Subcutaneous abdominal adipose tissue (tissue), 5 donors: ENCODE results near the gene SORCS2.

Experiments used
- H3K27ac ChIP-seq: one replicate; pipeline ENCODE4 v1.7.0; 2013; ENCODE audit warnings: low read depth, mild to moderate bottlenecking, inconsistent platforms, low read length, moderate library complexity
- H3K27me3 ChIP-seq, 5 donors: one replicate each; pipeline ENCODE4 v1.7.0; 2013; ENCODE audit warnings: low read length in 5 of 5, inconsistent platforms in 1 of 5; ENCODE audit not compliant: control insufficient read depth in 5 of 5, insufficient read depth in 4 of 5
- H3K36me3 ChIP-seq, 5 donors: one replicate each; pipeline ENCODE4 v1.7.0; 2013; ENCODE audit warnings: low read length in 5 of 5; ENCODE audit not compliant: control insufficient read depth in 5 of 5, insufficient read depth in 5 of 5
- H3K4me1 ChIP-seq, 5 donors: one replicate each; pipeline ENCODE4 v1.7.0; 2013; ENCODE audit warnings: low read length in 5 of 5, mild to moderate bottlenecking in 3 of 5, moderate library complexity in 1 of 5; ENCODE audit not compliant: control insufficient read depth in 5 of 5, insufficient read depth in 5 of 5
- H3K4me3 ChIP-seq, 5 donors: one replicate each; pipeline ENCODE4 v1.7.0; 2013; ENCODE audit warnings: low read length in 5 of 5, low read depth in 1 of 5
- H3K9ac ChIP-seq, 5 donors: one replicate each; pipeline ENCODE4 v1.7.0; 2013; ENCODE audit warnings: low read length in 5 of 5, mild to moderate bottlenecking in 4 of 5, moderate library complexity in 3 of 5
- H3K9me3 ChIP-seq, 5 donors: one replicate each; pipeline ENCODE4 v1.7.0; 2013; ENCODE audit warnings: low read length in 5 of 5; ENCODE audit not compliant: control insufficient read depth in 5 of 5
- donor health status: healthy.
- donor health status: healthy.
- donor health status: healthy.
- donor health status: healthy.
- donor health status: healthy.

The SORCS2 gene

DNA sequence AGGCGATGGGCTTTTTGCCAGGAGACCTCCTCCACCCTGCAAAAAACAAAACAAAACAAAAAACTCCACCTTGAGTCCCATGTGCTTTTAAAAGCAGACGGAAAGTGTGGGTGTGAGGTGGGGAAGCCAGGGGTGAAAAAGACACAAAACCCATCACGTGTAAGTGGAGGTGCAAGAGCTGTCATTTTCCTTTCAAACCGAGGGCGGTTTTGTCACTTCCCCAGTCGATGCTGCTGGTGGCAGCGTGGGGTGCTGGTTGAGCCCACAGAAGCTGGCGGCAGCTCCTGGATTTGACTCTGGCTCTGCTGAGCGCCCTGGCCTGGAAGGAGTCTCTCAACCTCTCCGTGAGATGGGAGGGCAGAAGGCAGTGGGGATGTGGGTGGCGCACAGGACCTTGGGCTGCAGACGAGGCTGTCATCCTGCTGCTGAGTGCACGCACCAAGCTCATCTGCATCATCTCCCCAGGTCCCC, 132.3 kb downstream of the SORCS2 start:
- no peak overlapping the region for H3K27ac ChIP-seq
- no peak overlapping the region for H3K9ac ChIP-seq
- H3K36me3 ChIP-seq = no peaks in the 10 kb centered on the region
- H3K4me3 ChIP-seq = no peak overlapping the region
- peaks cover 0 to 3% (median 0%) of the 10 kb centered on the region in 5 donors for H3K4me1 ChIP-seq
- H3K27me3 ChIP-seq = peaks cover 0 to 15% (median 10%) of the 10 kb centered on the region in 5 donors
- peaks cover 0 to 7% (median 5%) of the 10 kb centered on the region in 5 donors for H3K9me3 ChIP-seq

- Histone ChIP-seq H3K4me3 (no peak overlapping the region), H3K36me3 (no peaks in the 10 kb centered on the region), H3K9ac (no peak overlapping the region), H3K27ac (no peak overlapping the region), H3K4me1 (peaks cover 0 to 3% (median 0%) of the 10 kb centered on the region in 5 donors), H3K9me3 (peaks cover 0 to under 1% (median under 1%) of the 10 kb centered on the region in 5 donors), H3K27me3 (peaks cover 0 to 15% (median 12%) of the 10 kb centered on the region in 5 donors)
These were observed 133.2 kb downstream of the SORCS2 start for GRCh38 chr4:7325541-7325940.

GRCh38 chr4:7326306-7326692, 134.0 kb downstream of the SORCS2 start:
- Histone ChIP-seq H3K9ac (no peak overlapping the region), H3K27ac (no peak overlapping the region), H3K4me1 (peaks cover 0 to 3% (median 0%) of the 10 kb centered on the region in 5 donors), H3K9me3 (no peaks in the 10 kb centered on the region), H3K36me3 (no peaks in the 10 kb centered on the region), H3K27me3 (peaks cover 0 to 18% (median 15%) of the 10 kb centered on the region in 5 donors), H3K4me3 (no peak overlapping the region)

GRCh38 chr4:7326693-7327340, 134.5 kb downstream of the SORCS2 start:
- no peaks in the 10 kb centered on the region for H3K36me3 ChIP-seq
- H3K27me3 ChIP-seq = peaks cover 0 to 19% (median 15%) of the 10 kb centered on the region in 5 donors
- H3K27ac ChIP-seq = no peak overlapping the region
- H3K9ac ChIP-seq = no peak overlapping the region
- H3K9me3 ChIP-seq = no peaks in the 10 kb centered on the region
- H3K4me1 ChIP-seq = peaks cover 0 to 3% (median 0%) of the 10 kb centered on the region in 5 donors
- no peak overlapping the region for H3K4me3 ChIP-seq

DNA sequence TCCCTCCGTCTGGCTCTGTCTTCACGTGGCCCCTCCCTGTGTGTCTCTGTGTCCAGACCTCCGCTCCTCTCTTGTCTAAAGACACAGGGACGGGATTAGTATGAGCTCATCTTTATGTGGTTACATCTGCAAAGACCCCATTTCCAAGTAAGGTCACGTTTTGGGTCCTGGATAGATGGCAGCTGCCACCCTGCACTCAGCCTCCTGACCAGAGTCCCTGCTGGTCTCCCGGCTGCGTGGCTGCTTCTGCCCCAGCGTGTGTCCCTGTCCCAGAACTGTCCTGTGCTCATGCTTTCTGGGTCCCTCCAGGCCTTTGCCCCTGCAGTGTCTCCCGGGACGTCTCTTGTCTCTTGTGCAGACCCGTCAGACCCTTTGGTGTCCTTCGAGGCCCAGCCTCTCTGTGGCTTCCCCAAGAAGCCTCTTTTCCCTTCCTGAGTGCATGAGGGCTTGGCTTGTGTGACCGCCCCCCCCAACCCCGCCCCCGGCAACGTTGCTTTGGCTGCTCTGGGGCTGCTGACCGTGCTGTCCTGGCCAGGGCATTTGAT, 135.1 kb downstream of the SORCS2 start:
- H3K9me3 ChIP-seq = no peaks in the 10 kb centered on the region
- H3K4me1 ChIP-seq = peaks cover 0 to 3% (median 0%) of the 10 kb centered on the region in 5 donors
- no peak overlapping the region for H3K4me3 ChIP-seq
- H3K27me3 ChIP-seq = peaks cover 0 to 19% (median 16%) of the 10 kb centered on the region in 5 donors
- no peaks in the 10 kb centered on the region for H3K36me3 ChIP-seq
- no peak overlapping the region for H3K27ac ChIP-seq
- no peak overlapping the region for H3K9ac ChIP-seq

DNA sequence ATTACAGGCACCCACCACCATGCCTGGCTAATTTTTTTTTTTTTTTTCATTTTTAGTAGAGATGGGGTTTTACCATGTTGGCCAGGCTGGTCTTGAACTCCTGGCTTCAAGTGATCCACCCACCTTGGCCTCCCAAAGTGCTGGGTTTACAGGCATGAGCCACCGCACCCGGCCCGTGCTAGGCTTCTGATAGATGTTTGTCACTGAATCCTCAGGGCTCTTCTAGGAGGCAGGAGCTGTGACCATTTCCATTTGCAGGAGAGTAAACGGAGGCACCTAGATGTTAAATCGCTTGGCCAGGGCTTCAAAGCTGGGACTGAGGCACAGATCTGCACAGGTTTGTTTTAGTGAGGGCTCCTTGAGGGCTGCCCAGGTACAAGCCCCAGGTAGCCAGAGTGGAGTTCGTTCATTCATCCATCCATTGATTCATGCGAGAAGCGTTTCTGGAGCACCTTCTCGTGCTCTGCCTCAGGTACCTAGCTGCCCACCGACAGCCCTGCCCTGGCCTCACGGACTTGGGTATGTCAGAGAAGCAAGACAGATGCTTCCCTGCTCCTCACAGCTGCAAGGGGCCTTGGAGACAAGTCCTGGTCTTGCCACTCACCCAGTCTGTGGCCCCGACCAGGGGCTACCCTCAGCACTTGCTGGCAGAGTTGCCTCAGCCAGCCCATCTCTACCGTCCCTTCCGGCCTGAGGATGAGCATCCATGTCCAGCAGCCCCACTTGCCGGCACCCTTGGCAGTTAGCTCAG, 136.0 kb downstream of the SORCS2 start:
- Histone ChIP-seq H3K9ac (no peak overlapping the region), H3K27ac (no peak overlapping the region), H3K27me3 (peaks cover 0 to 21% (median 16%) of the 10 kb centered on the region in 5 donors), H3K4me3 (no peak overlapping the region), H3K36me3 (no peaks in the 10 kb centered on the region), H3K4me1 (peaks cover 0 to 3% (median 0%) of the 10 kb centered on the region in 5 donors), H3K9me3 (no peaks in the 10 kb centered on the region)

DNA sequence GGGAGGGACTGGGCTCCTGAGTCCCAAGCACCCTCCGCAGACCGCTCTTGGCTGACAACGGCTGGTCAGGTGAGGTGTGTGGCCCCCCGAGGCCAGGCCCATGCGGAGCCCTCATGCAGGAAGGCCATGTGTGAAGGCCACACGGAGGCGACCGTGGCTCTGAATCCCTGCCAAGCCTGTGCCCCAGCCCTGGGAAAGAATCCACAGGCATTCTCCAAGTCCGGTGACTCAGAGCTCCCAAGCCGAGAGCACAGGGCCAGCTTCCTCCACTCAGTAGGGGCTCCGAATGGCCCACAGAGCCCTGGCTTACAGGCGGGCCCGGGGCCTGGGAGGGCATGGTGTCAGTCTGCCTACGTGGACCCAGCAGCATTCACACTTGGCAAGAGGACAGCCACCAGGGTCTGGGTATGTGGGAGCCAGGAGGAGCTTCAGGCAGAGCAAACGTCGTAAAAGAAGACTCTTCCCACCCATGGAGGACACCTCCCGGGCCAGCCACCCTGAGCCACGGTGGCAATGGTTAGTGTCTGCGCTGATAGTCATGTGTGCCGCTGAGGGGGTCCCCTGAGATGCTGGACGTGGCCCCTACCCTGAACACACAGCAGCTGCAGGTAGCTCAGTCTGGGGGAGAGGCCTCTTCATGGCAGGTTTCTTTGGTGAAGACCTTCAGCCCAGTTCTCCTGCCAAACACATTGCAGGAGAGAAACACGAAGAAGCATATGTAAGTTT, 136.7 kb downstream of the SORCS2 start:
- Histone ChIP-seq H3K4me1 (peaks cover 0 to 3% (median 0%) of the 10 kb centered on the region in 5 donors), H3K36me3 (no peaks in the 10 kb centered on the region), H3K9ac (no peak overlapping the region), H3K27ac (no peak overlapping the region), H3K27me3 (peaks cover 0 to 20% (median 15%) of the 10 kb centered on the region in 5 donors), H3K4me3 (no peak overlapping the region), H3K9me3 (no peaks in the 10 kb centered on the region)

DNA sequence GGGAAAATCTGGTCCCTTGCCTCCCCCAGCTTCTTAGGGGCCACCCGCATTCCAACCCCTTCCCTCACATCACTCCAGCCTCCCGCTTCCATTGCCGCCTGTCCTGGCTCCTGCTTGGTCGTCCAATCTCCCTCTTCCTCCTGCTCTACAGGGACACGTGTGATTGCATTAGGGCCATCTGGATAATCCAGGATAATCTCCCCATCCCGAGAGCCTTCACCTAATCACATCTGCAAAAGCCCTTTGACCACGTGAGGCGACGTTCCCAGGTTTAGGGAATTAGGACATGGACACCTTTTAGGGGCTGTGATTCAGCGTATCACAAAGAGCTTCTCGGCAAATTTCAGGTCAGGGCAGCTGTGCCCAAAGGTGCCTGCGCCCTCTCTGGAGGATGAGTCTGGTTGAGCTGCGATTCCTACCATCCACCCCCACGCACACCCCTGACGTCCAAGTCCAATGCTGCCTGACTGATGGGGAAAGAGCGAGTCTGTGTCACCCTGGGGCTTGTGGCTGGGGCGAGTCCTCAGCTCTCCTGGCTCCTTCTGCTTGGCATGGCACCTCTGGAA, 137.8 kb downstream of the SORCS2 start:
- no peaks in the 10 kb centered on the region for H3K9me3 ChIP-seq
- no peaks in the 10 kb centered on the region for H3K36me3 ChIP-seq
- peaks cover 0 to 20% (median 14%) of the 10 kb centered on the region in 5 donors for H3K27me3 ChIP-seq
- no peak overlapping the region for H3K4me3 ChIP-seq
- H3K9ac ChIP-seq = no peak overlapping the region
- peaks cover 0 to 3% (median 0%) of the 10 kb centered on the region in 5 donors for H3K4me1 ChIP-seq
- H3K27ac ChIP-seq = no peak overlapping the region

- H3K4me1 ChIP-seq = peaks cover 0 to 8% (median 0%) of the 10 kb centered on the region in 5 donors
- H3K9me3 ChIP-seq = no peaks in the 10 kb centered on the region
- no peaks in the 10 kb centered on the region for H3K36me3 ChIP-seq
- H3K4me3 ChIP-seq = no peak overlapping the region
- H3K27ac ChIP-seq = no peak overlapping the region
- H3K27me3 ChIP-seq = peaks cover 0 to 22% (median 13%) of the 10 kb centered on the region in 5 donors
- no peak overlapping the region for H3K9ac ChIP-seq
These were observed 138.7 kb downstream of the SORCS2 start for GRCh38 chr4:7330811-7331681.
